Measurements from ENCODE around the gene CRELD2. TPM values are rescaled to one million over a fixed set of nuclear protein-coding genes. Genes with fewer than 3 reads are reported as not detected.

The CRELD2 gene
- total and polyA plus RNA-seq, 2 of the 13 experiments (the other 11 are each of a cell fraction or from before 2014, with no cell fraction given) = 17.2 to 44.7 TPM

DNA sequence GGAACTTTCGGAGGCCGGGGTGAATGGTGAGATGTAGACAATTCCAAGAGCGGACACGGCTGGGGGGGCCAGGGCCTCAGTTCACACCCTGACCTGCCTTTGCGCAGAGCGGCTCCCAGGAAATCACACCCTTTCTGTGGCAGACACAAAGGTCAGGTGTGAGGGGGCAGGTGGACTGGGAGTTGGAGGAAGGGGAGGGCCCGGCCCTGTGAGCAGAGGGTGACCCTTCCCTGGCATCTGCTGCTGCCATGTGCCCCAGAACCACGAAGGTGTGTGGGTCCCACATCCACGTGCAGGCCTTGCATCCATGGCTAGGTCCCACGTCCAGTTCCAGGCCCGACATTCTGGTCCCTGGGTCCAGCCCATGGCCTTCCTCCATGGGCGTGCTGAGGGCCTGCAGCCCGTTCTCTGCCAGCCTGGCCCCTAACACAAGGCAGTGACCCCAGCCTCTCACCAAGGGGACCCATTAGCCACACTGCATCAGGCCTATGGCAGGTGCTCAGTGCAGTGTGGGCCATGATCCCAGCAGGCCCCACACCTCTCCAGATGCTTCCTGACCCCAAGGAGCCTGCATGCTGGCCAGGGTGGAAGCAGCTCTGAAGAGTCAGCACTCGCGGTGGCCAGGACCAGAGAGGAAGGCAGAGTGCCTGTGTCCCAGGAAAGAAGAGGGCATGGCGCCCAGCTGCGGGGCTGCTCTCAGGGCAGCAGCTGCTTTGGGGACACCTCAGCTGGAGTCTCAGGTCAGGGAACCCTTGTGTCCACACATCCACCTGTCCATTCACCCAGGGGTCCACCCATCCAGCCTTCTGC is 23.3 kb downstream of the CRELD2 start:
- BruUV-seq (replicated peaks) = no TSS peak
- intact Hi-C loops (cut with micrococcal nuclease; ENCODE audit: unreplicated experiment) (no loop called here), in situ Hi-C loops (cut with HindIII; ENCODE audit: extremely low pct_ligation_motif_present, low pct_unique_long_range_greater_than_20kb) (no loop called here)
- WGBS (ENCODE audit: low lambda C conversion rate) = 52% methylated on average over 7 of the region's 17 CpGs
- POLR2A ChIA-PET = interaction anchor here (1.0 to 1.1 kb wide), 2 partner anchors 9 to 10 kb away, joined by 3 to 4 read pairs; no protein-coding TSS in a partner anchor
- Histone ChIP-seq H2AFZ (ENCODE audit: low read length) (no peak overlapping the region), H3K9ac (ENCODE audit: insufficient read depth, low read depth, low read length) (no peak overlapping the region), H3K4me1 (ENCODE audit: insufficient read depth, low read length) (peaks cover 98% of the 10 kb centered on the region), H3K4me2 (ENCODE audit: low read depth, low read length) (peak overlapping the region; percentile 92), H3K27me3 (ENCODE audit: control insufficient read depth in 1 of 2, insufficient read depth in 2 of 2, low read length in 2 of 2) (no peaks in the 10 kb centered on the region), H3K36me3 (replicated peaks in 1 of 2; ENCODE audit: control insufficient read depth in 1 of 2, insufficient read depth in 2 of 2, low read length in 2 of 2) (no peaks in the 10 kb centered on the region), H3K9me3 (ENCODE audit: low read length) (no peaks in the 10 kb centered on the region), H3K4me3 (replicated peaks in 1 of 3; ENCODE audit: insufficient read depth in 1 of 3, low read depth in 2 of 3, low read length in 3 of 3) (peak overlapping the region in 1 of 3 experiments; percentile 17; a peak in 1 of 6 replicates), H4K20me1 (ENCODE audit: insufficient read depth, low read length) (no peaks in the 10 kb centered on the region), H3K79me2 (ENCODE audit: insufficient read depth, low read length) (peaks cover 3% of the 10 kb centered on the region), H3K27ac (ENCODE audit: extremely low read length, insufficient read depth, low read length) (no peak overlapping the region)
- ATAC-seq = no peak
- no peak for FAIRE-seq
- DNase-seq (ENCODE audit: low spot score) = no peak
- CTCF ChIA-PET (ENCODE audit: low intra/inter-chr PET ratio, low total read pairs) = no interaction called here
- no peak for TF ChIP-seq SIX1 (CRISPR knock-in tag; IDR thresholded peaks at IDR 0.05; ENCODE audit: borderline replicate concordance)
- TF ChIP-seq ZNF354B (CRISPR knock-in tag; IDR thresholded peaks at IDR 0.05) = no peak
- TF ChIP-seq PHF20 (CRISPR knock-in tag; IDR thresholded peaks at IDR 0.05) = no peak
- TF ChIP-seq JDP2 (CRISPR knock-in tag; IDR thresholded peaks at IDR 0.05; ENCODE audit: borderline replicate concordance) = no peak
- no peak for TF ChIP-seq SSRP1 (CRISPR knock-in tag; IDR thresholded peaks at IDR 0.05)
- TF ChIP-seq, protein P1, sequence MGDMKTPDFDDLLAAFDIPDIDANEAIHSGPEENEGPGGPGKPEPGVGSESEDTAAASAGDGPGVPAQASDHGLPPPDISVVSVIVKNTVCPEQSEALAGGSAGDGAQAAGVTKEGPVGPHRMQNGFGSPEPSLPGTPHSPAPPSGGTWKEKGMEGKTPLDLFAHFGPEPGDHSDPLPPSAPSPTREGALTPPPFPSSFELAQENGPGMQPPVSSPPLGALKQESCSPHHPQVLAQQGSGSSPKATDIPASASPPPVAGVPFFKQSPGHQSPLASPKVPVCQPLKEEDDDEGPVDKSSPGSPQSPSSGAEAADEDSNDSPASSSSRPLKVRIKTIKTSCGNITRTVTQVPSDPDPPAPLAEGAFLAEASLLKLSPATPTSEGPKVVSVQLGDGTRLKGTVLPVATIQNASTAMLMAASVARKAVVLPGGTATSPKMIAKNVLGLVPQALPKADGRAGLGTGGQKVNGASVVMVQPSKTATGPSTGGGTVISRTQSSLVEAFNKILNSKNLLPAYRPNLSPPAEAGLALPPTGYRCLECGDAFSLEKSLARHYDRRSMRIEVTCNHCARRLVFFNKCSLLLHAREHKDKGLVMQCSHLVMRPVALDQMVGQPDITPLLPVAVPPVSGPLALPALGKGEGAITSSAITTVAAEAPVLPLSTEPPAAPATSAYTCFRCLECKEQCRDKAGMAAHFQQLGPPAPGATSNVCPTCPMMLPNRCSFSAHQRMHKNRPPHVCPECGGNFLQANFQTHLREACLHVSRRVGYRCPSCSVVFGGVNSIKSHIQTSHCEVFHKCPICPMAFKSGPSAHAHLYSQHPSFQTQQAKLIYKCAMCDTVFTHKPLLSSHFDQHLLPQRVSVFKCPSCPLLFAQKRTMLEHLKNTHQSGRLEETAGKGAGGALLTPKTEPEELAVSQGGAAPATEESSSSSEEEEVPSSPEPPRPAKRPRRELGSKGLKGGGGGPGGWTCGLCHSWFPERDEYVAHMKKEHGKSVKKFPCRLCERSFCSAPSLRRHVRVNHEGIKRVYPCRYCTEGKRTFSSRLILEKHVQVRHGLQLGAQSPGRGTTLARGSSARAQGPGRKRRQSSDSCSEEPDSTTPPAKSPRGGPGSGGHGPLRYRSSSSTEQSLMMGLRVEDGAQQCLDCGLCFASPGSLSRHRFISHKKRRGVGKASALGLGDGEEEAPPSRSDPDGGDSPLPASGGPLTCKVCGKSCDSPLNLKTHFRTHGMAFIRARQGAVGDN (CRISPR knock-in tag; IDR thresholded peaks at IDR 0.05) = peak; percentile 99
- no peak for TF ChIP-seq ZKSCAN1 (IDR thresholded peaks at IDR 0.05; ENCODE audit: low read length)
- no peak for TF ChIP-seq TAF15 (IDR thresholded peaks at IDR 0.05; ENCODE audit: low read depth, low read length, poor library complexity, severe bottlenecking)
- TF ChIP-seq GABPA (IDR thresholded peaks at IDR 0.05; ENCODE audit: low read depth, low read length) = no peak
- 0 out of 2 replicates have a peak, but pooled peaks have one; percentile 18 for TF ChIP-seq GABPA (CRISPR knock-in tag; IDR thresholded peaks at IDR 0.05; ENCODE audit: low read depth)
- TF ChIP-seq GABPB1 (CRISPR knock-in tag; IDR thresholded peaks at IDR 0.05) = peak; percentile 43; the same call in 1 of the 2 replicates
- TF ChIP-seq FOXM1 (CRISPR knock-in tag; IDR thresholded peaks at IDR 0.05) = 0 out of 2 replicates have a peak, but pooled peaks have one; percentile 31
- TF ChIP-seq ZFYVE20 (CRISPR knock-in tag; IDR thresholded peaks at IDR 0.05; ENCODE audit: borderline replicate concordance, low read depth) = no peak
- TF ChIP-seq ZNF317 (CRISPR knock-in tag; IDR thresholded peaks at IDR 0.05) = peak; percentile 60; the same call in 1 of the 2 replicates
- no peak for TF ChIP-seq ZNF343 (CRISPR knock-in tag; IDR thresholded peaks at IDR 0.05)
- TF ChIP-seq, protein P2, sequence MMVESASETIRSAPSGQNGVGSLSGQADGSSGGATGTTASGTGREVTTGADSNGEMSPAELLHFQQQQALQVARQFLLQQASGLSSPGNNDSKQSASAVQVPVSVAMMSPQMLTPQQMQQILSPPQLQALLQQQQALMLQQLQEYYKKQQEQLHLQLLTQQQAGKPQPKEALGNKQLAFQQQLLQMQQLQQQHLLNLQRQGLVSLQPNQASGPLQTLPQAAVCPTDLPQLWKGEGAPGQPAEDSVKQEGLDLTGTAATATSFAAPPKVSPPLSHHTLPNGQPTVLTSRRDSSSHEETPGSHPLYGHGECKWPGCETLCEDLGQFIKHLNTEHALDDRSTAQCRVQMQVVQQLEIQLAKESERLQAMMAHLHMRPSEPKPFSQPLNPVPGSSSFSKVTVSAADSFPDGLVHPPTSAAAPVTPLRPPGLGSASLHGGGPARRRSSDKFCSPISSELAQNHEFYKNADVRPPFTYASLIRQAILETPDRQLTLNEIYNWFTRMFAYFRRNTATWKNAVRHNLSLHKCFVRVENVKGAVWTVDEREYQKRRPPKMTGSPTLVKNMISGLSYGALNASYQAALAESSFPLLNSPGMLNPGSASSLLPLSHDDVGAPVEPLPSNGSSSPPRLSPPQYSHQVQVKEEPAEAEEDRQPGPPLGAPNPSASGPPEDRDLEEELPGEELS (CRISPR knock-in tag; IDR thresholded peaks at IDR 0.05) = 0 out of 2 replicates have a peak, but pooled peaks have one; percentile 54
- no peak for TF ChIP-seq CBX2 (IDR thresholded peaks at IDR 0.05; ENCODE audit: low read depth, low read length)
- no peak for TF ChIP-seq CBX2 (CRISPR knock-in tag; IDR thresholded peaks at IDR 0.05; ENCODE audit: low read depth)
- TF ChIP-seq SAP130 (CRISPR knock-in tag; IDR thresholded peaks at IDR 0.05; ENCODE audit: low read depth) = peak; percentile 51; the same call in 1 of the 2 replicates
- TF ChIP-seq ZNF713 (CRISPR knock-in tag; IDR thresholded peaks at IDR 0.05) = no peak
- no peak for TF ChIP-seq ZNF557 (CRISPR knock-in tag; IDR thresholded peaks at IDR 0.05)

All from HepG2 (cell line).